Lower leg skin (tissue), 4 donors: Measurements from ENCODE around the gene LMX1A. TPM values are rescaled to one million over a fixed set of nuclear protein-coding genes. Genes with fewer than 3 reads are reported as not detected.

Experiments used
- DNase-seq, 2 donors: peaks; one replicate each; pipeline ENCODE4 v3.0.0-alpha.2; 2019; ENCODE audit warnings: low spot score in 2 of 2
- H3K4me3 ChIP-seq: fragments of 200-600 bp; sonication (generic); 2 replicates; pipeline ENCODE4 v1.5.1; 2017; ENCODE audit warnings: mild to moderate bottlenecking, low read depth; ENCODE audit not compliant: poor library complexity, severe bottlenecking
- CTCF ChIP-seq, 3 donors: fragments of 450-650 bp; IDR thresholded peaks; one replicate each; pipeline ENCODE4 v1.5.1; 2016; ENCODE audit warnings: antibody characterized with exemption in 3 of 3, mild to moderate bottlenecking in 3 of 3, moderate library complexity in 2 of 3
- POLR2A ChIP-seq, 2 donors: fragments of 450-650 bp; IDR thresholded peaks; one replicate each; pipeline ENCODE4 v1.6.1; 2016 to 2017; ENCODE audit warnings: antibody characterized with exemption in 2 of 2, mild to moderate bottlenecking in 1 of 2, moderate library complexity in 1 of 2
- WGBS, 2 donors: methylation state at CpG; one replicate each; pipeline ENCODE4 v1.1.5; 2018; 5-methylcytosine and 5-hydroxymethylcytosine counted together
- intact Hi-C: fragments of 100-400 bp; cut with DNase I; formaldehyde crosslinking; loops from one replicate; pipeline ENCODE4 v1.15.0; 2023; ENCODE audit warnings: low total_unique reads
- total RNA-seq, 4 donors: library from RNA; depleted of rRNA; stranded (reverse); fragments of >200 nt; gene quantifications; one replicate each; pipeline ENCODE4 v1.1.0, GENCODE V29; 2016

LMX1A gene
- total RNA-seq, 4 donors from 2014 or later: 0.29 TPM; not detected in 3

GRCh38 chr1:165303386-165303785, 53.1 kb downstream of the LMX1A start:
- peak in 1 of 2 donors; percentile 15 for DNase-seq
- no peak overlapping the region for H3K4me3 ChIP-seq
- TF ChIP-seq CTCF (IDR thresholded peaks at IDR 0.05) (no peak), POLR2A (IDR thresholded peaks at IDR 0.05) (no peak)
- intact Hi-C loops: no loop called here
- 69 to 73% methylated on average over 8 of the region's 8 CpGs for WGBS, 2 donors

GRCh38 chr1:165300400-165300903, 56.1 kb downstream of the LMX1A start:
- TF ChIP-seq CTCF (IDR thresholded peaks at IDR 0.05) (no peak), POLR2A (IDR thresholded peaks at IDR 0.05) (no peak)
- DNase-seq: no peak
- WGBS, 2 donors: 91 to 93% methylated on average over 2 of the region's 2 CpGs
- H3K4me3 ChIP-seq: no peak overlapping the region
- intact Hi-C loops: no loop called here

- 79 to 80% methylated on average over 6 of the region's 6 CpGs for WGBS, 2 donors
- TF ChIP-seq POLR2A (IDR thresholded peaks at IDR 0.05) (no peak), CTCF (IDR thresholded peaks at IDR 0.05) (no peak)
Observed at GRCh38 chr1:165298203-165298820, 58.2 kb downstream of the LMX1A start.

GRCh38 chr1:165296205-165296604, 60.3 kb downstream of the LMX1A start:
- 77 to 92% methylated on average over 4 of the region's 4 CpGs for WGBS, 2 donors
- TF ChIP-seq CTCF (IDR thresholded peaks at IDR 0.05) (no peak), POLR2A (IDR thresholded peaks at IDR 0.05) (no peak)
- no peak overlapping the region for H3K4me3 ChIP-seq
- no peak for DNase-seq
- intact Hi-C loops: no loop called here

More at GRCh38 chr1:165298203-165298820, 58.2 kb downstream of the LMX1A start:
- intact Hi-C loops: no loop called here
- no peak for DNase-seq
- H3K4me3 ChIP-seq: no peak overlapping the region

- WGBS, 2 donors: 32 to 39% methylated on average over 7 of the region's 7 CpGs
- no peak overlapping the region for H3K4me3 ChIP-seq
- peak in 1 of 2 donors; percentile 15 for DNase-seq
- no peak for TF ChIP-seq POLR2A (IDR thresholded peaks at IDR 0.05)
- intact Hi-C loops: no loop called here
Observed at GRCh38 chr1:165290148-165290547, 66.4 kb downstream of the LMX1A start.

GRCh38 chr1:165289556-165289955, 67.0 kb downstream of the LMX1A start:
- no peak for TF ChIP-seq POLR2A (IDR thresholded peaks at IDR 0.05)
- no peak for TF ChIP-seq CTCF (IDR thresholded peaks at IDR 0.05)
- no peak overlapping the region for H3K4me3 ChIP-seq
- intact Hi-C loops: no loop called here
- WGBS, 2 donors: 53 to 71% methylated on average over 3 of the region's 3 CpGs
- DNase-seq: no peak
